HCT116 (cell line): ENCODE data around the gene TAPT1. TPM values are rescaled to one million over a fixed set of nuclear protein-coding genes. Genes with fewer than 3 reads are reported as not detected.

Experiments used
- ATAC-seq: fragments of 200-7000 bp; cut with Tn5 transposase; 2 replicates; pipeline ENCODE4 v1.9.1; 2020; ENCODE audit warnings: mild to moderate bottlenecking, moderate library complexity
- BruUV-seq: library from RNA; stranded (reverse); fragments of 400-500 nt; replicated peaks from 2 replicates; lab custom pipeline; 2021; lab: Mats Ljungman, UMichigan
- CTCF ChIA-PET: fragments of 300-600 bp; sonication (Branson Sonifier 250); formaldehyde crosslinking; loops from one replicate; lab custom pipeline; 2021; ENCODE audit warnings: antibody characterized with exemption; lab: Charles Lee
- POLR2A ChIA-PET: fragments of 300-600, 350-600 bp; sonication (Branson Sonifier 250); formaldehyde crosslinking; loops from one replicate; lab custom pipeline; 2021; ENCODE audit warnings: antibody characterized with exemption; lab: Charles Lee
- RAD21 ChIA-PET, 2 experiments: fragments of 300-600 bp; sonication (Branson Sonifier 250); formaldehyde crosslinking; loops; one replicate each; lab custom pipeline; 2023; ENCODE audit warnings: low total read pairs in 2 of 2; ENCODE audit not compliant: uncharacterized antibody in 2 of 2, unreplicated experiment in 2 of 2, low non-redundant PET in 1 of 2; lab: Charles Lee
- DNase-seq: peaks from one replicate; pipeline ENCODE4 v3.0.0-alpha.2; 2010; ENCODE audit warnings: low read depth, low spot score
- H2AFZ ChIP-seq: fragments of 200-600 bp; shearing (Covaris generic), sonication (generic); 2 replicates; pipeline ENCODE4 v1.6.1; 2017; ENCODE audit warnings: low read depth, mixed run types, mixed read lengths, antibody characterized with exemption, low read length; ENCODE audit not compliant: poor library complexity, severe bottlenecking
- H3K27ac ChIP-seq: 2 replicates; pipeline ENCODE4 v1.5.1; 2012; ENCODE audit warnings: low read depth, low read length
- H3K27me3 ChIP-seq: fragments of 200-600 bp; sonication (generic); 2 replicates; pipeline ENCODE4 v1.6.1; 2016; ENCODE audit warnings: mixed run types, low read length, mixed read lengths; ENCODE audit not compliant: insufficient read depth
- H3K36me3 ChIP-seq, 2 experiments: fragments of 200-500 bp in 1 of 2; fragments of 200-600 bp in 1 of 2; sonication (Bioruptor generic) in 1 of 2; sonication (generic) in 1 of 2; 2 replicates each; pipeline versions ENCODE4 v1.5.1 to v1.6.1; 2014 to 2016; ENCODE audit warnings: low read length in 2 of 2, inconsistent platforms in 1 of 2, mixed read lengths in 1 of 2, mixed run types in 1 of 2; ENCODE audit not compliant: insufficient read depth in 2 of 2, control insufficient read depth in 1 of 2
- H3K4me1 ChIP-seq, 2 experiments: fragments of 200-600 bp in 1 of 2; sonication (generic) in 1 of 2; 2 replicates each; pipeline versions ENCODE4 v1.5.1 to v1.6.1; 2012 to 2017; ENCODE audit warnings: low read length in 2 of 2, inconsistent platforms in 1 of 2, mild to moderate bottlenecking in 1 of 2, mixed read lengths in 1 of 2, mixed run types in 1 of 2, moderate library complexity in 1 of 2; ENCODE audit not compliant: insufficient read depth in 2 of 2, control insufficient read depth in 1 of 2
- H3K4me2 ChIP-seq: fragments of 200-600 bp; sonication (generic); 2 replicates; pipeline ENCODE4 v1.6.1; 2017; ENCODE audit warnings: mixed run types, low read length, mixed read lengths
- H3K4me3 ChIP-seq, 2 experiments: fragments of 200-600 bp in 1 of 2; sonication (generic) in 1 of 2; replicated peaks in 1 of 2; 2 replicates each; pipeline ENCODE4 v1.5.1; 2011 to 2016; ENCODE audit warnings: low read length in 2 of 2, control low read depth in 1 of 2, low read depth in 1 of 2, mild to moderate bottlenecking in 1 of 2, mixed read lengths in 1 of 2, mixed run types in 1 of 2
- H3K79me2 ChIP-seq: fragments of 200-600 bp; sonication (generic); 2 replicates; pipeline ENCODE4 v1.6.1; 2017; ENCODE audit warnings: mild to moderate bottlenecking, mixed run types, low read length, moderate library complexity, mixed read lengths; ENCODE audit not compliant: insufficient read depth
- H3K9ac ChIP-seq: fragments of 200-600 bp; sonication (generic); 2 replicates; pipeline ENCODE4 v1.6.1; 2016; ENCODE audit warnings: low read length, mixed read lengths
- H3K9me2 ChIP-seq: fragments of 200-600 bp; sonication (generic), shearing (Covaris generic); 2 replicates; pipeline ENCODE4 v1.6.1; 2017; ENCODE audit warnings: mixed run types, mild to moderate bottlenecking, moderate library complexity; ENCODE audit not compliant: insufficient read depth
- H3K9me3 ChIP-seq, 2 experiments: fragments of 200-500 bp in 1 of 2; fragments of 200-600 bp in 1 of 2; sonication (Bioruptor generic) in 1 of 2; sonication (generic) in 1 of 2; 2 replicates each; pipeline ENCODE4 v1.6.1; 2014 to 2017; ENCODE audit warnings: low read length in 2 of 2, mixed read lengths in 2 of 2, inconsistent platforms in 1 of 2, low read depth in 1 of 2, mild to moderate bottlenecking in 1 of 2, mixed run types in 1 of 2, moderate library complexity in 1 of 2; ENCODE audit not compliant: control insufficient read depth in 1 of 2, insufficient read depth in 1 of 2
- H4K20me1 ChIP-seq: fragments of 200-600 bp; sonication (generic), shearing (Covaris generic); 2 replicates; pipeline ENCODE4 v1.6.1; 2017; ENCODE audit warnings: mixed run types, mild to moderate bottlenecking, moderate library complexity; ENCODE audit not compliant: insufficient read depth
- ATF3 ChIP-seq: IDR thresholded peaks from 2 replicates; pipeline ENCODE4 v1.6.1; 2012
- EZH2phosphoT487 ChIP-seq: fragments of 200-600 bp; IDR thresholded peaks from 2 replicates; pipeline ENCODE4 v1.6.1; 2018; ENCODE audit warnings: antibody characterized with exemption, borderline replicate concordance
- JUND ChIP-seq: IDR thresholded peaks from 2 replicates; pipeline ENCODE4 v1.6.1; 2012
- POLR2A ChIP-seq: IDR thresholded peaks from 2 replicates; pipeline ENCODE4 v1.7.0; 2011; ENCODE audit warnings: borderline replicate concordance; ENCODE audit not compliant: insufficient read depth, insufficient read length; ENCODE audit errors: extremely low read depth
- POLR2AphosphoS5 ChIP-seq: IDR thresholded peaks from 2 replicates; pipeline ENCODE4 v1.6.1; 2011; ENCODE audit warnings: mild to moderate bottlenecking, low read depth, low read length, moderate library complexity
- RAD21 ChIP-seq: IDR thresholded peaks from 2 replicates; pipeline ENCODE4 v1.6.1; 2012; ENCODE audit warnings: low read depth, mild to moderate bottlenecking
- SP1 ChIP-seq: IDR thresholded peaks from 2 replicates; pipeline ENCODE4 v1.6.1; 2012; ENCODE audit warnings: low read depth
- intact Hi-C: fragments of 100-400 bp; cut with micrococcal nuclease; formaldehyde crosslinking; loops from 2 replicates; pipeline ENCODE4 v1.10.0; 2022
- total RNA-seq: library from RNA; stranded (reverse); gene quantifications from one replicate; pipeline ENCODE4 v1.2.1, GENCODE V29; 2021; ENCODE audit not compliant: unreplicated experiment
- TF ChIP-seq, protein P1 (sequence below): IDR thresholded peaks from 2 replicates; pipeline ENCODE4 v1.6.1; 2012
- TF ChIP-seq, protein P2 (sequence below): IDR thresholded peaks from 2 replicates; pipeline ENCODE4 v1.6.1; 2012; ENCODE audit warnings: low read depth

TAPT1 gene
- total RNA-seq, 1 experiment from 2014 or later = 11.7 TPM

DNA sequence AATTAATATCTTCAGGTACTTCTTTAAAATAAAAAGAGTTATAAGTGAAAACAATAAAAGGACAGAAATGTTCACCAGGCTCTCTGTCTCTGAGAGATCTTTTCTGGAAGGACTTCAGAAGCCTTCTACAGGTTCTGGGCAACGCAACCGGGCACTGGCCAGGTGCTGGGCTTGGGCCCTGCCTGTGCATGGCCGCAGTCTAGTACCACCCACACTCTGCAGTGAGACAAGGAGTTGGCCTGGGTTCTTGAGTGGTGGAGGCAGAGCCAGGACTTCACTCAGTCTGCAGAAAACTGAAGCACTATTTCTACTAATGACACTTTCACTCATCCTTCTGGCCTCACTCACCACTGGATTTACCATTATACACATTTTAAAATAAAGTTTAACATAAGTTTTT, 21.8 kb downstream of the TAPT1 start:
- DNase-seq (no peak), ATAC-seq (no peak)
- TF ChIP-seq ATF3 = no peak
- TF ChIP-seq, protein P1, sequence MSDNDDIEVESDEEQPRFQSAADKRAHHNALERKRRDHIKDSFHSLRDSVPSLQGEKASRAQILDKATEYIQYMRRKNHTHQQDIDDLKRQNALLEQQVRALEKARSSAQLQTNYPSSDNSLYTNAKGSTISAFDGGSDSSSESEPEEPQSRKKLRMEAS = no peak
- TF ChIP-seq RAD21 = no peak
- TF ChIP-seq EZH2phosphoT487 = no peak
- no peak for TF ChIP-seq SP1
- TF ChIP-seq, protein P2, sequence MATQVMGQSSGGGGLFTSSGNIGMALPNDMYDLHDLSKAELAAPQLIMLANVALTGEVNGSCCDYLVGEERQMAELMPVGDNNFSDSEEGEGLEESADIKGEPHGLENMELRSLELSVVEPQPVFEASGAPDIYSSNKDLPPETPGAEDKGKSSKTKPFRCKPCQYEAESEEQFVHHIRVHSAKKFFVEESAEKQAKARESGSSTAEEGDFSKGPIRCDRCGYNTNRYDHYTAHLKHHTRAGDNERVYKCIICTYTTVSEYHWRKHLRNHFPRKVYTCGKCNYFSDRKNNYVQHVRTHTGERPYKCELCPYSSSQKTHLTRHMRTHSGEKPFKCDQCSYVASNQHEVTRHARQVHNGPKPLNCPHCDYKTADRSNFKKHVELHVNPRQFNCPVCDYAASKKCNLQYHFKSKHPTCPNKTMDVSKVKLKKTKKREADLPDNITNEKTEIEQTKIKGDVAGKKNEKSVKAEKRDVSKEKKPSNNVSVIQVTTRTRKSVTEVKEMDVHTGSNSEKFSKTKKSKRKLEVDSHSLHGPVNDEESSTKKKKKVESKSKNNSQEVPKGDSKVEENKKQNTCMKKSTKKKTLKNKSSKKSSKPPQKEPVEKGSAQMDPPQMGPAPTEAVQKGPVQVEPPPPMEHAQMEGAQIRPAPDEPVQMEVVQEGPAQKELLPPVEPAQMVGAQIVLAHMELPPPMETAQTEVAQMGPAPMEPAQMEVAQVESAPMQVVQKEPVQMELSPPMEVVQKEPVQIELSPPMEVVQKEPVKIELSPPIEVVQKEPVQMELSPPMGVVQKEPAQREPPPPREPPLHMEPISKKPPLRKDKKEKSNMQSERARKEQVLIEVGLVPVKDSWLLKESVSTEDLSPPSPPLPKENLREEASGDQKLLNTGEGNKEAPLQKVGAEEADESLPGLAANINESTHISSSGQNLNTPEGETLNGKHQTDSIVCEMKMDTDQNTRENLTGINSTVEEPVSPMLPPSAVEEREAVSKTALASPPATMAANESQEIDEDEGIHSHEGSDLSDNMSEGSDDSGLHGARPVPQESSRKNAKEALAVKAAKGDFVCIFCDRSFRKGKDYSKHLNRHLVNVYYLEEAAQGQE = no peak
- TF ChIP-seq JUND = no peak
- no peak for TF ChIP-seq POLR2A
- Histone ChIP-seq H3K27me3 (no peaks in the 10 kb centered on the region), H3K9ac (no peak overlapping the region), H3K4me2 (no peak overlapping the region), H3K27ac (no peak overlapping the region), H3K36me3 (no peaks in the 10 kb centered on the region), H2AFZ (no peak overlapping the region), H3K4me3 (no peak overlapping the region), H3K9me2 (no peaks in the 10 kb centered on the region), H3K79me2 (no peaks in the 10 kb centered on the region), H3K9me3 (no peaks in the 10 kb centered on the region), H4K20me1 (no peaks in the 10 kb centered on the region), H3K4me1 (no peaks in the 10 kb centered on the region)
- ChIA-PET RAD21 (no interaction called here), CTCF (no interaction called here), POLR2A (no interaction called here)
- intact Hi-C loops = no loop called here
- BruUV-seq = no TSS peak

- CTCF ChIA-PET = no interaction called here
- no peak for TF ChIP-seq POLR2AphosphoS5
- TF ChIP-seq, all 23 proteins: peak for 0
- Histone ChIP-seq H3K9ac (no peak overlapping the region), H3K9me2 (no peaks in the 10 kb centered on the region), H3K27ac (no peak overlapping the region), H3K27me3 (no peaks in the 10 kb centered on the region), H3K79me2 (no peaks in the 10 kb centered on the region), H2AFZ (no peak overlapping the region), H3K4me2 (no peak overlapping the region), H3K4me1 (no peaks in the 10 kb centered on the region), H3K4me3 (no peak overlapping the region), H4K20me1 (no peaks in the 10 kb centered on the region), H3K9me3 (no peaks in the 10 kb centered on the region), H3K36me3 (no peaks in the 10 kb centered on the region)
- RAD21 ChIA-PET = no interaction called here
- no peak for DNase-seq
- intact Hi-C loops = no loop called here
- ATAC-seq = no peak
- POLR2A ChIA-PET = no interaction called here
- BruUV-seq = no TSS peak
Measured at GRCh38 chr4:16203083-16203482, 23.2 kb downstream of the TAPT1 start.
